RWPE2 (cell line): ENCODE results near the gene MAFB.
A peak's percentile ranks its signal among the peaks of the same experiment; 100 is the strongest.

ENCODE experiments used
- ATAC-seq: fragments of 200-7000 bp; cut with Tn5 transposase; 3 replicates; pipeline ENCODE4 v1.9.1; 2021; ENCODE audit warnings: low read depth
- DNase-seq: peaks from one replicate; pipeline ENCODE4 v3.0.0-alpha.2; 2020; ENCODE audit warnings: low spot score
- H3K27ac ChIP-seq: fragments of 450-650 bp; 2 replicates; pipeline ENCODE4 v1.5.1; 2017; ENCODE audit warnings: mild to moderate bottlenecking; ENCODE audit not compliant: poor library complexity, severe bottlenecking
- H3K27me3 ChIP-seq: fragments of 250-450 bp; sonication (Bioruptor Pico); 2 replicates; pipeline ENCODE4 v1.5.1; 2021; ENCODE audit warnings: mild to moderate bottlenecking, moderate library complexity; ENCODE audit not compliant: insufficient read depth, poor library complexity, severe bottlenecking
- H3K36me3 ChIP-seq: fragments of 250-450 bp; sonication (Bioruptor Pico); 2 replicates; pipeline ENCODE4 v1.5.1; 2020; ENCODE audit warnings: low read depth, mild to moderate bottlenecking, moderate library complexity
- H3K4me1 ChIP-seq: fragments of 250-450 bp; sonication (Bioruptor Pico); 2 replicates; pipeline ENCODE4 v1.5.1; 2021; ENCODE audit warnings: mild to moderate bottlenecking, moderate library complexity; ENCODE audit not compliant: insufficient read depth, poor library complexity, severe bottlenecking
- H3K4me3 ChIP-seq: fragments of 250-450 bp; sonication (Bioruptor Pico); 2 replicates; pipeline ENCODE4 v1.5.1; 2021; ENCODE audit warnings: mild to moderate bottlenecking, moderate library complexity; ENCODE audit not compliant: severe bottlenecking
- H3K9me3 ChIP-seq: fragments of 250-450 bp; sonication (Bioruptor Pico); 2 replicates; pipeline ENCODE4 v1.5.1; 2021; ENCODE audit warnings: mild to moderate bottlenecking, moderate library complexity; ENCODE audit not compliant: severe bottlenecking
- CTCF ChIP-seq: fragments of 450-650 bp; IDR thresholded peaks from one replicate; pipeline ENCODE4 v1.5.1; 2017; ENCODE audit warnings: mild to moderate bottlenecking, moderate library complexity; ENCODE audit not compliant: poor library complexity, severe bottlenecking

The MAFB gene

DNA sequence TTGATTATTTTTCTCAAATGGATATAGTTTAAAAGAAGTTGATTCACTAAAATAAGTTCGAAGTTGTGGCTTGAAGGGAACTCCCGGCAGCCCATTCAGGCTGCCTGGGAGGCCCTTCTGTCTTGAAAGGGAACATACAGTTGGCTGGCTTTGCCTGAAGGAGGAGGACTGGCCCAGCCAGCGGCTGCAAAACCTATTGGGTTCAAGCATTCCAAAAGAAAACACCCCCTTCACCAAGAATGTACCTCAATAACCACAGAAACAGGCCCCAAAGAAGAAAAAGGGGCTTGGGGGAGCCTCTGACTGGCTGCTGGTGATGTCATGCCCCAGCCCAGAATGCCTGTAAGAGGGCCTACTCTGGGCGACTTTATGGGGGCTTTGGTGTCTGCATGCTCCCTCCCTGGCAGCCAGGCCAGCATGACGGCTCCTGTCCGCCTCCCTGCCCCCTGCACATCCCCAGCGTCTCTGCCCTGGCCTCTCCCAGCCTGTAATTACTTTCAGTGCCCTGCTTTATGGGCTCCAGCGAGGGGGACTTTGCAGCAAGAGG is 36.5 kb downstream of the MAFB start:
- Histone ChIP-seq H3K4me3 (no peak overlapping the region), H3K36me3 (no peaks in the 10 kb centered on the region), H3K9me3 (no peaks in the 10 kb centered on the region), H3K27me3 (no peaks in the 10 kb centered on the region), H3K4me1 (peaks cover 21% of the 10 kb centered on the region), H3K27ac (no peak overlapping the region)
- ATAC-seq (no peak), DNase-seq (peak; percentile 71)
- TF ChIP-seq CTCF = no peak

GRCh38 chr20:40651151-40651550 is 37.9 kb downstream of the MAFB start:
- Histone ChIP-seq H3K27ac (peak overlapping the region; percentile 71), H3K27me3 (no peaks in the 10 kb centered on the region), H3K4me1 (peaks cover 21% of the 10 kb centered on the region), H3K36me3 (no peaks in the 10 kb centered on the region), H3K9me3 (no peaks in the 10 kb centered on the region), H3K4me3 (no peak overlapping the region)
- TF ChIP-seq CTCF = no peak
- DNase-seq (no peak), ATAC-seq (peak; percentile 84)

GRCh38 chr20:40650707-40651106 is 38.3 kb downstream of the MAFB start:
- no peak overlapping the region for H3K4me3 ChIP-seq
- peak; percentile 65 for ATAC-seq
- H3K4me1 ChIP-seq = peaks cover 21% of the 10 kb centered on the region
- no peaks in the 10 kb centered on the region for H3K36me3 ChIP-seq
- TF ChIP-seq CTCF = no peak
- DNase-seq = no peak
- peak overlapping the region; percentile 71 for H3K27ac ChIP-seq
- no peaks in the 10 kb centered on the region for H3K9me3 ChIP-seq
- H3K27me3 ChIP-seq = no peaks in the 10 kb centered on the region

- H3K27ac ChIP-seq = no peak overlapping the region
- H3K36me3 ChIP-seq = no peaks in the 10 kb centered on the region
- no peak overlapping the region for H3K4me3 ChIP-seq
- TF ChIP-seq CTCF = no peak
- no peaks in the 10 kb centered on the region for H3K27me3 ChIP-seq
- DNase-seq = no peak
- H3K9me3 ChIP-seq = no peaks in the 10 kb centered on the region
- peaks cover 21% of the 10 kb centered on the region for H3K4me1 ChIP-seq
- no peak for ATAC-seq
Measured at GRCh38 chr20:40648210-40649072, 40.6 kb downstream of the MAFB start.

DNA sequence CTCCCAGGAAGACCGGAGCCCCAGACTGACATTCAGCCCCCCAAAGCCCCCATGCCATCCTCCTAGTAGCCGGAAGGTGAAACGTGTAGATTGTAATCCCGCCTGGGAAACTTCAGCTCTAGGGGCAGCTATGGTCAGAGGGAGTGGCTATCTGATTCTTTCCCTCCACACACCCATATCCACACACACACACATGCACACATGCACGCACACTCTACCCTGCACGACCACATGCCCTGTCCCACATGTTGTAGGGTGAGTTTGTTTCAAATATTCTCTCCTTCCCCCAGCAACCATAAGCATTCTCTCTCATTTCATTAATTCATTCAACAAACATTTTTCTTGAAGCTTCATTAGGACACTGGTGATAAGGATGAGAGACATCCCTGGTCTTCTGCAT is 42.2 kb downstream of the MAFB start:
- Histone ChIP-seq H3K36me3 (no peaks in the 10 kb centered on the region), H3K4me3 (no peak overlapping the region), H3K27ac (no peak overlapping the region), H3K27me3 (no peaks in the 10 kb centered on the region), H3K9me3 (no peaks in the 10 kb centered on the region), H3K4me1 (peaks cover 19% of the 10 kb centered on the region)
- no peak for TF ChIP-seq CTCF
- ATAC-seq = no peak
- no peak for DNase-seq
